COLO829 (cell line): ENCODE data around the gene VPS41.

Experiments used
- DNase-seq: peaks from one replicate; pipeline ENCODE4 v3.0.0; 2012; ENCODE audit warnings: low spot score

The VPS41 gene

GRCh38 chr7:38905056-38905759, 3.8 kb downstream of the VPS41 start:
- DNase-seq, result no peak

- no peak for DNase-seq
These were observed 5.9 kb downstream of the VPS41 start for GRCh38 chr7:38903057-38903456.

- no peak for DNase-seq
These were observed 6.5 kb downstream of the VPS41 start for GRCh38 chr7:38902449-38902848.

GRCh38 chr7:38893061-38893460, 15.9 kb downstream of the VPS41 start:
- no peak for DNase-seq

GRCh38 chr7:38890597-38890996, 18.4 kb downstream of the VPS41 start:
- no peak for DNase-seq

- no peak for DNase-seq
These were observed 19.0 kb downstream of the VPS41 start for GRCh38 chr7:38889872-38890432.

GRCh38 chr7:38889079-38889478, 19.9 kb downstream of the VPS41 start:
- DNase-seq, result no peak

GRCh38 chr7:38886265-38886664, 22.7 kb downstream of the VPS41 start:
- DNase-seq, result no peak

- DNase-seq, result no peak
These were observed 25.3 kb downstream of the VPS41 start for GRCh38 chr7:38883706-38884105.

GRCh38 chr7:38881947-38882684, 26.9 kb downstream of the VPS41 start:
- DNase-seq, result no peak

GRCh38 chr7:38881015-38881414, 28.0 kb downstream of the VPS41 start:
- DNase-seq, result peak; percentile 48

- peak; percentile 94 for DNase-seq
These were observed 28.5 kb downstream of the VPS41 start for GRCh38 chr7:38880454-38880853.

- DNase-seq, result peak; percentile 28
These were observed 29.0 kb downstream of the VPS41 start for GRCh38 chr7:38880035-38880434.

GRCh38 chr7:38878694-38879457, 30.1 kb downstream of the VPS41 start:
- DNase-seq, result no peak

- no peak for DNase-seq
These were observed 35.6 kb downstream of the VPS41 start for GRCh38 chr7:38873433-38873832.

GRCh38 chr7:38872202-38872601, 36.8 kb downstream of the VPS41 start:
- DNase-seq, result no peak

- DNase-seq, result no peak
These were observed 38.8 kb downstream of the VPS41 start for GRCh38 chr7:38870147-38870546.

- DNase-seq, result no peak
These were observed 45.2 kb downstream of the VPS41 start for GRCh38 chr7:38863601-38864291.

GRCh38 chr7:38862666-38863065, 46.3 kb downstream of the VPS41 start:
- DNase-seq, result no peak

GRCh38 chr7:38858259-38858884, 50.6 kb downstream of the VPS41 start:
- peak; percentile 50 for DNase-seq

GRCh38 chr7:38855867-38856266, 53.1 kb downstream of the VPS41 start:
- DNase-seq, result no peak
